Measurements from ENCODE around the gene ERFL.

Gene ERFL

GRCh38 chr19:41928221-41928683, at the start of gene ERFL:
Gene ERFL (minus strand): TSS chr19:41928449. CDS start chr19:41912919, 15,530 bp downstream.
- H3K9me3 ChIP-seq (ENCODE audit: control insufficient read depth, insufficient read depth, low read length) = no peaks in the 10 kb centered on the region
- peaks cover 12% of the 10 kb centered on the region for H3K4me1 ChIP-seq (ENCODE audit: control insufficient read depth, insufficient read depth, low read length)
- H3K27me3 ChIP-seq (ENCODE audit: control insufficient read depth, insufficient read depth, low read length) = peaks cover 93% of the 10 kb centered on the region
- no peak within 1 kb of the TSS for H3K9ac ChIP-seq (ENCODE audit: low read depth, low read length)
- peak within 1 kb of the TSS; percentile 57 for H3K4me3 ChIP-seq (ENCODE audit: low read depth, low read length)
- no peaks in the 10 kb centered on the region for H3K36me3 ChIP-seq (ENCODE audit: control insufficient read depth, insufficient read depth, low read length)

- Histone ChIP-seq H3K27me3 (ENCODE audit: control insufficient read depth, insufficient read depth, low read length) (no peaks in the 10 kb centered on the region), H3K9ac (ENCODE audit: low read depth, low read length) (no peak overlapping the region), H3K9me3 (ENCODE audit: control insufficient read depth, insufficient read depth, low read length) (no peaks in the 10 kb centered on the region), H3K4me3 (ENCODE audit: low read depth, low read length) (no peak overlapping the region), H3K36me3 (ENCODE audit: control insufficient read depth, insufficient read depth, low read length) (peaks cover 22% of the 10 kb centered on the region), H3K4me1 (ENCODE audit: control insufficient read depth, insufficient read depth, low read length) (no peaks in the 10 kb centered on the region)
Measured at GRCh38 chr19:41977916-41978315, 49.7 kb upstream of the ERFL start.

GRCh38 chr19:41974652-41975051, 46.4 kb upstream of the ERFL start:
- H3K9ac ChIP-seq (ENCODE audit: low read depth, low read length) = no peak overlapping the region
- H3K9me3 ChIP-seq (ENCODE audit: control insufficient read depth, insufficient read depth, low read length) = no peaks in the 10 kb centered on the region
- H3K27me3 ChIP-seq (ENCODE audit: control insufficient read depth, insufficient read depth, low read length) = no peaks in the 10 kb centered on the region
- no peak overlapping the region for H3K4me3 ChIP-seq (ENCODE audit: low read depth, low read length)
- peaks cover 24% of the 10 kb centered on the region for H3K36me3 ChIP-seq (ENCODE audit: control insufficient read depth, insufficient read depth, low read length)
- no peaks in the 10 kb centered on the region for H3K4me1 ChIP-seq (ENCODE audit: control insufficient read depth, insufficient read depth, low read length)

- Histone ChIP-seq H3K27me3 (ENCODE audit: control insufficient read depth, insufficient read depth, low read length) (no peaks in the 10 kb centered on the region), H3K4me1 (ENCODE audit: control insufficient read depth, insufficient read depth, low read length) (no peaks in the 10 kb centered on the region), H3K36me3 (ENCODE audit: control insufficient read depth, insufficient read depth, low read length) (peaks cover 25% of the 10 kb centered on the region)
Measured at GRCh38 chr19:41971363-41971762, 43.1 kb upstream of the ERFL start.

GRCh38 chr19:41969772-41970458, 41.7 kb upstream of the ERFL start:
- Histone ChIP-seq H3K9ac (ENCODE audit: low read depth, low read length) (no peak overlapping the region), H3K4me3 (ENCODE audit: low read depth, low read length) (no peak overlapping the region), H3K36me3 (ENCODE audit: control insufficient read depth, insufficient read depth, low read length) (peaks cover 20% of the 10 kb centered on the region), H3K9me3 (ENCODE audit: control insufficient read depth, insufficient read depth, low read length) (no peaks in the 10 kb centered on the region), H3K27me3 (ENCODE audit: control insufficient read depth, insufficient read depth, low read length) (no peaks in the 10 kb centered on the region), H3K4me1 (ENCODE audit: control insufficient read depth, insufficient read depth, low read length) (no peaks in the 10 kb centered on the region)

More at GRCh38 chr19:41971363-41971762, 43.1 kb upstream of the ERFL start:
- no peak overlapping the region for H3K4me3 ChIP-seq (ENCODE audit: low read depth, low read length)
- no peak overlapping the region for H3K9ac ChIP-seq (ENCODE audit: low read depth, low read length)
- no peaks in the 10 kb centered on the region for H3K9me3 ChIP-seq (ENCODE audit: control insufficient read depth, insufficient read depth, low read length)

- Histone ChIP-seq H3K4me3 (ENCODE audit: low read depth, low read length) (no peak overlapping the region), H3K9ac (ENCODE audit: low read depth, low read length) (no peak overlapping the region), H3K4me1 (ENCODE audit: control insufficient read depth, insufficient read depth, low read length) (no peaks in the 10 kb centered on the region), H3K36me3 (ENCODE audit: control insufficient read depth, insufficient read depth, low read length) (peaks cover 14% of the 10 kb centered on the region), H3K27me3 (ENCODE audit: control insufficient read depth, insufficient read depth, low read length) (no peaks in the 10 kb centered on the region), H3K9me3 (ENCODE audit: control insufficient read depth, insufficient read depth, low read length) (no peaks in the 10 kb centered on the region)
Measured at GRCh38 chr19:41968751-41969595, 40.7 kb upstream of the ERFL start.

GRCh38 chr19:41967054-41967783, 39.0 kb upstream of the ERFL start:
- Histone ChIP-seq H3K9me3 (ENCODE audit: control insufficient read depth, insufficient read depth, low read length) (no peaks in the 10 kb centered on the region), H3K4me3 (ENCODE audit: low read depth, low read length) (no peak overlapping the region), H3K4me1 (ENCODE audit: control insufficient read depth, insufficient read depth, low read length) (no peaks in the 10 kb centered on the region), H3K36me3 (ENCODE audit: control insufficient read depth, insufficient read depth, low read length) (peaks cover 14% of the 10 kb centered on the region), H3K9ac (ENCODE audit: low read depth, low read length) (no peak overlapping the region), H3K27me3 (ENCODE audit: control insufficient read depth, insufficient read depth, low read length) (no peaks in the 10 kb centered on the region)

- H3K36me3 ChIP-seq (ENCODE audit: control insufficient read depth, insufficient read depth, low read length) = peaks cover 11% of the 10 kb centered on the region
- no peak overlapping the region for H3K4me3 ChIP-seq (ENCODE audit: low read depth, low read length)
- H3K27me3 ChIP-seq (ENCODE audit: control insufficient read depth, insufficient read depth, low read length) = no peaks in the 10 kb centered on the region
Measured at GRCh38 chr19:41965106-41965505, 36.9 kb upstream of the ERFL start.

GRCh38 chr19:41960973-41961372, 32.7 kb upstream of the ERFL start:
- Histone ChIP-seq H3K4me3 (ENCODE audit: low read depth, low read length) (no peak overlapping the region), H3K36me3 (ENCODE audit: control insufficient read depth, insufficient read depth, low read length) (peaks cover 8% of the 10 kb centered on the region), H3K27me3 (ENCODE audit: control insufficient read depth, insufficient read depth, low read length) (no peaks in the 10 kb centered on the region), H3K9me3 (ENCODE audit: control insufficient read depth, insufficient read depth, low read length) (no peaks in the 10 kb centered on the region), H3K4me1 (ENCODE audit: control insufficient read depth, insufficient read depth, low read length) (peaks cover 4% of the 10 kb centered on the region), H3K9ac (ENCODE audit: low read depth, low read length) (no peak overlapping the region)

More at GRCh38 chr19:41965106-41965505, 36.9 kb upstream of the ERFL start:
- Histone ChIP-seq H3K9me3 (ENCODE audit: control insufficient read depth, insufficient read depth, low read length) (no peaks in the 10 kb centered on the region), H3K9ac (ENCODE audit: low read depth, low read length) (no peak overlapping the region), H3K4me1 (ENCODE audit: control insufficient read depth, insufficient read depth, low read length) (no peaks in the 10 kb centered on the region)

GRCh38 chr19:41959056-41960053, 31.1 kb upstream of the ERFL start, which contains the start of gene RABAC1:
Gene RABAC1 (minus strand): TSS chr19:41959321. CDS start chr19:41959292, 29 bp downstream.
- Histone ChIP-seq H3K9ac (ENCODE audit: low read depth, low read length) (peak within 1 kb of the TSS; percentile 65), H3K4me3 (ENCODE audit: low read depth, low read length) (peak within 1 kb of the TSS; percentile 96), H3K9me3 (ENCODE audit: control insufficient read depth, insufficient read depth, low read length) (no peaks in the 10 kb centered on the region), H3K4me1 (ENCODE audit: control insufficient read depth, insufficient read depth, low read length) (peaks cover 4% of the 10 kb centered on the region), H3K27me3 (ENCODE audit: control insufficient read depth, insufficient read depth, low read length) (no peaks in the 10 kb centered on the region), H3K36me3 (ENCODE audit: control insufficient read depth, insufficient read depth, low read length) (peaks cover 12% of the 10 kb centered on the region)
